ENCODE measurements around the gene WIZ. TPM values are rescaled to one million over a fixed set of nuclear protein-coding genes. Genes with fewer than 3 reads are reported as not detected.

The WIZ gene
- total RNA-seq, 1 experiment from 2014 or later, result 31.9 TPM

DNA sequence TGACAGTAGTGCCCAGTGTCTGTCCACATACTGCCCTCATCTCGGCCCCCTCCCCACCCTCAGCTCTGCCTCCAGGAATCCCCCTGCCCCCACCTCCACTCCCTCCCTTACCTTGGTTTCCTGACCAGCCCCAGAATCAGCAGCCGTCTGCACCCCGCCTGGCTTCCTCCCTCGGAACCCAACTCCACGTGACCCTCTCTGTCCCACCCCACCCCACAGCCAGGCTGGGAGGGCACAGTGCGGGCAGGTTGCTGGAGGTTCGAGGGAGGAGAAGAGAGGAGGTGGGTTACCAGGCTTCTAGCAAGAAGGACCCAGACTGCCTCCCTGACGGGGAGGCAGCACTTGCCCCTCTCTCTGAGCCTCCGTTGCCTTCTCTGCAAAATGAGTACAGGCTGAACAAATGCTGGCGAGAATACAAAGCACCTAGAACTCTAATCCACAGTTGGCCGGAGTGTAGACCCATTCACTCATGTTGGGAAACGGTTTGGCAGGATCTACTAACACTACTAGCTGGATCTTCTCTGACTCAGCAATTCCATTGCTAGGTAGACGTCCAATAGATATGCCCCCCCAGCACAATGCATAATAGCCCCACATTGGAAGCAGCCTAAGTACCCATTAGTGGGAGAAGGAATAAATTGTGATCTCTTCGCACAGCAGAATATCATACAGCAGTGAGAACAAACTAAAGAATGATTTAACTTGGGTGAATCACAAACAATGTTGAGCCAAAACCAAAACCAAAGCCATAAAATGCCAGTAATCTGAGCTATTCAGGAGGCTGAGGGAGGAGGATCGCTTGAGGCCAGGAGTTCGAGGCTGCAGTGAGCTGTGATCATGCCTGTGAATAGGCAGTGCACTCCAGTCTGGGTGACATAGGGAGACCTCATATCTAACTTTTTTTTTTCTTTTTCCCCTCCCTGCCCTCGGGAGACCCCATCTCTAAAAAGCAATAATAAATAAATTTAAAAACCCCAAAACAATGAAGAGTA, 14.9 kb upstream of the WIZ start, which contains the start of gene RASAL3:
TSS of gene RASAL3 (minus strand) at position 151 of the 992 bp plus-strand sequence. CDS start 186 bp downstream, outside the sequence.
- Mint-ChIP-seq H3K27ac (ENCODE audit: unreplicated experiment) (no peak within 1 kb of the TSS), H3K27me3 (ENCODE audit: unreplicated experiment) (peaks cover 39% of the 10 kb centered on the region), H3K4me3 (ENCODE audit: low read depth, unreplicated experiment) (no peak within 1 kb of the TSS), H3K9me3 (ENCODE audit: low read depth, unreplicated experiment) (no peaks in the 10 kb centered on the region), H3K36me3 (ENCODE audit: insufficient read depth, unreplicated experiment) (no peaks in the 10 kb centered on the region), H3K4me1 (ENCODE audit: low read depth, unreplicated experiment) (no peaks in the 10 kb centered on the region)
- intact Hi-C loops (cut with micrococcal nuclease; ENCODE audit: unreplicated experiment), result no loop called here
- CTCF ChIA-PET, result interaction anchor here (0.6 kb wide), 1 partner anchor 1804 kb away, joined by 3 read pairs; no protein-coding TSS in a partner anchor
- TF ChIP-seq, protein P1, sequence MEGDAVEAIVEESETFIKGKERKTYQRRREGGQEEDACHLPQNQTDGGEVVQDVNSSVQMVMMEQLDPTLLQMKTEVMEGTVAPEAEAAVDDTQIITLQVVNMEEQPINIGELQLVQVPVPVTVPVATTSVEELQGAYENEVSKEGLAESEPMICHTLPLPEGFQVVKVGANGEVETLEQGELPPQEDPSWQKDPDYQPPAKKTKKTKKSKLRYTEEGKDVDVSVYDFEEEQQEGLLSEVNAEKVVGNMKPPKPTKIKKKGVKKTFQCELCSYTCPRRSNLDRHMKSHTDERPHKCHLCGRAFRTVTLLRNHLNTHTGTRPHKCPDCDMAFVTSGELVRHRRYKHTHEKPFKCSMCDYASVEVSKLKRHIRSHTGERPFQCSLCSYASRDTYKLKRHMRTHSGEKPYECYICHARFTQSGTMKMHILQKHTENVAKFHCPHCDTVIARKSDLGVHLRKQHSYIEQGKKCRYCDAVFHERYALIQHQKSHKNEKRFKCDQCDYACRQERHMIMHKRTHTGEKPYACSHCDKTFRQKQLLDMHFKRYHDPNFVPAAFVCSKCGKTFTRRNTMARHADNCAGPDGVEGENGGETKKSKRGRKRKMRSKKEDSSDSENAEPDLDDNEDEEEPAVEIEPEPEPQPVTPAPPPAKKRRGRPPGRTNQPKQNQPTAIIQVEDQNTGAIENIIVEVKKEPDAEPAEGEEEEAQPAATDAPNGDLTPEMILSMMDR (IDR thresholded peaks at IDR 0.05; ENCODE audit: unreplicated experiment), result no peak
- BruUV-seq (replicated peaks), result no TSS peak
- DNase-seq, result no peak

GRCh38 chr19:15463861-15464371, 14.2 kb upstream of the WIZ start:
- Mint-ChIP-seq H3K36me3 (ENCODE audit: insufficient read depth, unreplicated experiment) (no peaks in the 10 kb centered on the region), H3K27ac (ENCODE audit: unreplicated experiment) (no peak overlapping the region), H3K27me3 (ENCODE audit: unreplicated experiment) (peaks cover 37% of the 10 kb centered on the region), H3K4me1 (ENCODE audit: low read depth, unreplicated experiment) (no peaks in the 10 kb centered on the region), H3K9me3 (ENCODE audit: low read depth, unreplicated experiment) (no peaks in the 10 kb centered on the region), H3K4me3 (ENCODE audit: low read depth, unreplicated experiment) (no peak overlapping the region)
- BruUV-seq (replicated peaks), result no TSS peak
- TF ChIP-seq, protein P1 (IDR thresholded peaks at IDR 0.05; ENCODE audit: unreplicated experiment), result no peak
- CTCF ChIA-PET, result interaction anchor here (0.6 kb wide), 1 partner anchor 1804 kb away, joined by 3 read pairs; no protein-coding TSS in a partner anchor
- DNase-seq, result no peak
- intact Hi-C loops (cut with micrococcal nuclease; ENCODE audit: unreplicated experiment), result no loop called here

DNA sequence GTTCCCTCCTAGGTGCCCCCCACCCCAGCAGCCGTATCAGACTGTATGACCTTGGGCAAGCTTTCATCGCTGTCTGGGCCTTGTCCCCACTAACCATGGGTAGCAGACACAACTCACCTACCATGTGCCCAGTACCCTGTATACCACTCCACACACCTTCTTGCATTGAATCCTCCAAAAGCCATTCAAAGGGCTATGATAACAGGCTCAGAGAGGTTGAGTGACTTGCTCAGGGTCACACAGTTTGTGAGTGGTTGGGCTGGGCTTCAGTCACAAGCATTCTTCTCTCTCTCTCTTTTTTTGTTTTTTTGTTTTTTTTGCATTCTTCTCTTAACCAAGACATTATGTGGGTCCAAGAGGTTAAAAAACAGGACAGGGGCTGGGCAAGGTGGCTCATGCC, 11.9 kb upstream of the WIZ start:
- DNase-seq, result no peak
- Mint-ChIP-seq H3K9me3 (ENCODE audit: low read depth, unreplicated experiment) (no peaks in the 10 kb centered on the region), H3K27me3 (ENCODE audit: unreplicated experiment) (peaks cover 40% of the 10 kb centered on the region), H3K4me1 (ENCODE audit: low read depth, unreplicated experiment) (no peaks in the 10 kb centered on the region), H3K4me3 (ENCODE audit: low read depth, unreplicated experiment) (no peak overlapping the region), H3K36me3 (ENCODE audit: insufficient read depth, unreplicated experiment) (no peaks in the 10 kb centered on the region), H3K27ac (ENCODE audit: unreplicated experiment) (no peak overlapping the region)
- TF ChIP-seq, protein P1 (IDR thresholded peaks at IDR 0.05; ENCODE audit: unreplicated experiment), result no peak
- no TSS peak for BruUV-seq (replicated peaks)
- intact Hi-C loops (cut with micrococcal nuclease; ENCODE audit: unreplicated experiment), result no loop called here
- CTCF ChIA-PET, result no interaction called here

DNA sequence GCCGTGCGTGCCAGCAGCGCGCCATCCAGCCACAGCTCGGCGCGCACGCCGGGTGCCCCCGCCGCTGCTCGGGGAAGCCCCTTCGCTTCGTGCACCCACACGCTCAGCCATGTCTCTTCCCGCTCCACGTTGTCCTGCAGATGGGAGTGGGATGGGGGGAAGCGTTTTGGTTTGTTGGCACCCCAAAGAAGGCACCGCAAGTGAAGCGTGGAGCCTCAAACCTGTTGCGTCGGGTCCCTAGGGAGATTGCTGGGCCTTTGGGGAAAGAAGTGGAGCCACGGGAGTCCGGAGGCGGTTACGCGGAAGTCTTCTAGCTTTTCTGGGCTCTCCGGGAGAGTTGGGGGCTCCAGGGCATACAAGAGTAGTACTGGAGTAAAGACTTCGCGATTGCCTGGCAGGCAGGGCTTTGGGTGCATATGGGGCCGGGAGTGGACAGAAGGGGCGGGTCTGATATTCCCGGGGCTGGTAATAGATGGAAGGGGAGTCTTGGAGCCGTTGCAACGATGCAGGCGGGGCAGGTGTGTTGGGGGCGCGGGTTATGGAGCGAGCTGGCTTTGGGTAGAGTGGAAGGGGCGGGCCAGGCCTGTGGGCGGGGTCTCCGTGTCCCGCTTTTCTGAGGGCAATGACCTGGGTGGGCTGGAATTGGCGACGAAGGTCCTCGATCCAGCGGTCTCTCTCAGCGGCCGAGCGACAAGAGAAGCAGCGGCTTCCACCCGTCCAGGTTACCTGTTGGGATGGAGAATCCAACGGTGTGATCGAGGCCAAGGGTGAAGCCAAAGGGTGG, 8.1 kb upstream of the WIZ start:
- BruUV-seq (replicated peaks), result no TSS peak
- H3K4me1 Mint-ChIP-seq (ENCODE audit: low read depth, unreplicated experiment), result no peaks in the 10 kb centered on the region
- CTCF ChIA-PET, result no interaction called here
- intact Hi-C loops (cut with micrococcal nuclease; ENCODE audit: unreplicated experiment), result no loop called here
- no peak for DNase-seq
- no peaks in the 10 kb centered on the region for H3K36me3 Mint-ChIP-seq (ENCODE audit: insufficient read depth, unreplicated experiment)
- no peak overlapping the region for H3K27ac Mint-ChIP-seq (ENCODE audit: unreplicated experiment)
- H3K27me3 Mint-ChIP-seq (ENCODE audit: unreplicated experiment), result peaks cover 71% of the 10 kb centered on the region
- no peak overlapping the region for H3K4me3 Mint-ChIP-seq (ENCODE audit: low read depth, unreplicated experiment)
- no peaks in the 10 kb centered on the region for H3K9me3 Mint-ChIP-seq (ENCODE audit: low read depth, unreplicated experiment)
- TF ChIP-seq, protein P1 (IDR thresholded peaks at IDR 0.05; ENCODE audit: unreplicated experiment), result no peak
